Lower leg skin (tissue), 3 donors: ENCODE measurements around the gene TMEM169.

ENCODE experiments used
- CTCF ChIP-seq, 3 donors: fragments of 450-650 bp; IDR thresholded peaks; one replicate each; pipeline ENCODE4 v1.5.1; 2016; ENCODE audit warnings: antibody characterized with exemption in 3 of 3, mild to moderate bottlenecking in 3 of 3, moderate library complexity in 2 of 3
- POLR2A ChIP-seq, 2 donors: fragments of 450-650 bp; IDR thresholded peaks; one replicate each; pipeline ENCODE4 v1.6.1; 2016 to 2017; ENCODE audit warnings: antibody characterized with exemption in 2 of 2, mild to moderate bottlenecking in 1 of 2, moderate library complexity in 1 of 2

DNA sequence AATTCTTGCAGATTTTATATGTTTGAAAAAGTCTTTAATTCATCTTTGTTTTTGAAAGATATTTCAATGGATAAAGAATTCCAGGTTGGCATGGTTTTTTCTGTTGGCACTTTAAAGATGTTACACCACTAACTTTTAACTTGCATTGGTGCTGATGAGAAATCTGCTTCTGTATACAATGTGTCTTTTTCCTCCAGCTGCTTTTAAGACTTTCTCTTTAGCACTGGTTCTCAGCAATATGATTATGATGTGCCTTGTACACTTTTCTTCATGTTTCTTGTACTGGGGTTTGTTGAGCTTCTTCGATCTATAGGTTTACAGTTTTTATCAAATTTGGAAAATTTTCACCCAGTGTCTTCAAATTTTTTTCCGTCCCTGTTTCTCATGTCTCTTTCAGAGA is 29.3 kb upstream of the TMEM169 start:
- TF ChIP-seq CTCF (IDR thresholded peaks at IDR 0.05) (no peak), POLR2A (IDR thresholded peaks at IDR 0.05) (no peak)
